ENCODE measurements around the gene KRTAP1-5. TPM values are rescaled to one million over a fixed set of nuclear protein-coding genes. Genes with fewer than 3 reads are reported as not detected.
"Not testable (repeated sequence)": the region's sequence is repeated elsewhere in the genome, so short reads cannot be mapped to it uniquely, and the experiment has no call there.

KRTAP1-5 gene
- total and polyA plus RNA-seq, 2 donors (not counting 3 experiments of a cell fraction or from before 2014, with no cell fraction given): not detected

DNA sequence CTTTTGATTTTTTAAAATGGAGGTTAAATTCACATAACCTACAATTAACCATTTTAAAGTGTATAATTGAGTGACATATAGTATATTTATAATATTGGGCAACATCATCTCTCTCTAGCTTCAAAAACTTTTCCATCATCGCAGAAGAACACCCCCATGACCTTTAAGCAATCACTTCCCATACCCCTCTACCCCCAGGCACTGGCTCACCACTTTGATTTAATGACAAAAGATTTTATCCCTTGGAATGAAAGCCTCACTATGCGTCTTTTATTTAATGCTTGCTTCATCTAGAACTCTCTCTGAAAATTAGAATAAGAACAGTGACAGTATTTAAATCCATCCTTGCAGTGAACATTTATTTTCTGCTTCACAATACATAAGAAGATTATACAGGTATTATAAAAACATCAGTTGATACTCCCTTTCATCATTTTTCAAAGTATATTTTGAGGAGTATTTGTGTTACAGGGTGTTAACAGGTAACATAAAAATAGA lies 10.9 kb upstream of the KRTAP1-5 start:
- no peaks in the 10 kb centered on the region for H3K9me1 ChIP-seq (replicated peaks; ENCODE audit: control insufficient read depth, extremely low read depth, insufficient read depth, low read length)
- H3K9ac ChIP-seq (replicated peaks; ENCODE audit: extremely low read depth, insufficient read depth, low read length): no peak overlapping the region
- DNase-seq (ENCODE audit: low read depth, low spot score) (no peak), FAIRE-seq (no peak)
- intact Hi-C loops (cut with micrococcal nuclease) (no loop called here), dilution Hi-C loops (cut with MboI; ENCODE audit: extremely low pct_ligation_motif_present, low sequenced_read_pairs) (no loop called here)
- BruUV-seq (replicated peaks): no TSS peak
- H3K4me1 ChIP-seq (ENCODE audit: control insufficient read depth, extremely low read depth, insufficient read depth, low read length): no peaks in the 10 kb centered on the region
- H2AFZ ChIP-seq (ENCODE audit: low read depth, low read length): no peak overlapping the region
- H3K9me3 ChIP-seq (replicated peaks; ENCODE audit: control insufficient read depth, insufficient read depth, low read length): no peaks in the 10 kb centered on the region
- H3K27me3 ChIP-seq (ENCODE audit: control insufficient read depth in 2 of 2, insufficient read depth in 2 of 2, low read length in 2 of 2): no peaks in the 10 kb centered on the region
- H3K27ac ChIP-seq (ENCODE audit: insufficient read depth, low read depth, low read length): no peak overlapping the region
- H3K79me2 ChIP-seq (ENCODE audit: control insufficient read depth, insufficient read depth, low read length): no peaks in the 10 kb centered on the region
- H3K4me3 ChIP-seq (replicated peaks in 1 of 3; ENCODE audit: insufficient read depth in 1 of 3, low read depth in 1 of 3, low read length in 3 of 3): no peak overlapping the region
- ChIA-PET CTCF (no interaction called here), POLR2A (no interaction called here)
- H4K20me1 ChIP-seq (replicated peaks; ENCODE audit: control insufficient read depth, extremely low read depth, insufficient read depth, low read length): no peaks in the 10 kb centered on the region
- TF ChIP-seq, protein P1, sequence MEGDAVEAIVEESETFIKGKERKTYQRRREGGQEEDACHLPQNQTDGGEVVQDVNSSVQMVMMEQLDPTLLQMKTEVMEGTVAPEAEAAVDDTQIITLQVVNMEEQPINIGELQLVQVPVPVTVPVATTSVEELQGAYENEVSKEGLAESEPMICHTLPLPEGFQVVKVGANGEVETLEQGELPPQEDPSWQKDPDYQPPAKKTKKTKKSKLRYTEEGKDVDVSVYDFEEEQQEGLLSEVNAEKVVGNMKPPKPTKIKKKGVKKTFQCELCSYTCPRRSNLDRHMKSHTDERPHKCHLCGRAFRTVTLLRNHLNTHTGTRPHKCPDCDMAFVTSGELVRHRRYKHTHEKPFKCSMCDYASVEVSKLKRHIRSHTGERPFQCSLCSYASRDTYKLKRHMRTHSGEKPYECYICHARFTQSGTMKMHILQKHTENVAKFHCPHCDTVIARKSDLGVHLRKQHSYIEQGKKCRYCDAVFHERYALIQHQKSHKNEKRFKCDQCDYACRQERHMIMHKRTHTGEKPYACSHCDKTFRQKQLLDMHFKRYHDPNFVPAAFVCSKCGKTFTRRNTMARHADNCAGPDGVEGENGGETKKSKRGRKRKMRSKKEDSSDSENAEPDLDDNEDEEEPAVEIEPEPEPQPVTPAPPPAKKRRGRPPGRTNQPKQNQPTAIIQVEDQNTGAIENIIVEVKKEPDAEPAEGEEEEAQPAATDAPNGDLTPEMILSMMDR (IDR thresholded peaks at IDR 0.05; ENCODE audit: extremely low read depth in 1 of 2, insufficient read depth in 1 of 2, low read depth in 1 of 2, low read length in 2 of 2): no peak
- no peak for TF ChIP-seq JUN (IDR thresholded peaks at IDR 0.05; ENCODE audit: borderline replicate concordance, insufficient read depth, insufficient read length, low read depth)
- no peak overlapping the region for H3K4me2 ChIP-seq (ENCODE audit: insufficient read depth, low read length)
- no peaks in the 10 kb centered on the region for H3K36me3 ChIP-seq (ENCODE audit: control insufficient read depth in 2 of 2, extremely low read depth in 1 of 2, insufficient read depth in 2 of 2, low read length in 2 of 2)

DNA sequence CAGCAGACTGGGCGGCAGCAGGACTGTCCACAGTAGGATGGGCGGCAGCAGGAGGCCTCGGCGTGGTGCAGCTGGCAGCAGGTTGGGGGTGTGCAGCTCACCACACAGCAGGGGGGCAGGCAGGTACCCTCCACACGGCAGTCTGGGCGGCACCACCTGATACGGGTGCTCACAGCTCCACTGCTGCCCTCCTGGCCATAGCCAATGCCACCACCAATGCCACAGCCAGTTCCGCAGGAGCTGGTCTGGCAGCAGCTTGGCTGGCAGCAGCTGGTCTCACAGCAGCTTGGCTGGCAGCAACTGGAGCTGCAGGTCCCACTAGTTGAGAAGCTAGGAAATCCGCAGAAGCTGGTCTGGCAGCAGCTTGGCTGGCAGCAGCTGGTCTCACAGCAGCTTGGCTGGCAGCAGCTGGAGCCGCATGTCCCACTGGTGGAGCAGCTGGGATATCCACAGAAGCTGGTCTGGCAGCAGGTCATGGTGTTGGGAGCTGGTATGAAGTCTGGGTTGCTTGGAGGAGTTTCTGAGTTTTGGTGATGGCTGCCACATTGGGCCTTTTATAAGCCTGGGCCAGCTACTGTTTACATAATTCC lies 7.4 kb upstream of the KRTAP1-5 start, which contains the start of gene KRTAP1-3:
Gene KRTAP1-3 (minus strand): TSS at position 529 of the 590 bp plus-strand sequence. CDS start 53 bp downstream, at position 476.
- dilution Hi-C loops (cut with MboI; ENCODE audit: extremely low pct_ligation_motif_present, low sequenced_read_pairs); H3K4me2 ChIP-seq (ENCODE audit: insufficient read depth, low read length); H3K79me2 ChIP-seq (ENCODE audit: control insufficient read depth, insufficient read depth, low read length); DNase-seq (ENCODE audit: low read depth, low spot score); FAIRE-seq; H3K27me3 ChIP-seq (ENCODE audit: control insufficient read depth in 2 of 2, insufficient read depth in 2 of 2, low read length in 2 of 2); H3K4me1 ChIP-seq (ENCODE audit: control insufficient read depth, extremely low read depth, insufficient read depth, low read length); H3K4me3 ChIP-seq (replicated peaks in 1 of 3; ENCODE audit: insufficient read depth in 1 of 3, low read depth in 1 of 3, low read length in 3 of 3); H3K9me1 ChIP-seq (replicated peaks; ENCODE audit: control insufficient read depth, extremely low read depth, insufficient read depth, low read length); H3K36me3 ChIP-seq (ENCODE audit: control insufficient read depth in 2 of 2, extremely low read depth in 1 of 2, insufficient read depth in 2 of 2, low read length in 2 of 2); intact Hi-C loops (cut with micrococcal nuclease); H4K20me1 ChIP-seq (replicated peaks; ENCODE audit: control insufficient read depth, extremely low read depth, insufficient read depth, low read length); H2AFZ ChIP-seq (ENCODE audit: low read depth, low read length); BruUV-seq (replicated peaks); H3K9ac ChIP-seq (replicated peaks; ENCODE audit: extremely low read depth, insufficient read depth, low read length); H3K27ac ChIP-seq (ENCODE audit: insufficient read depth, low read depth, low read length); H3K9me3 ChIP-seq (replicated peaks; ENCODE audit: control insufficient read depth, insufficient read depth, low read length); POLR2A ChIA-PET: not testable (repeated sequence)
- CTCF ChIA-PET: interaction anchor here (1.0 kb wide), 1 partner anchor 9 kb away, joined by 3 read pairs; no protein-coding TSS in a partner anchor

All from endothelial cell of umbilical vein (primary cell).